Stimulated activated CD4-positive, alpha-beta T cell treated with anti-CD3 and anti-CD28 coated beads, Interleukin-2, amount 100 ng/mL, for 4 hours (primary cell): ENCODE results near the gene DBN1.

Source experiments
- DNase-seq: peaks from one replicate; pipeline ENCODE4 v3.0.0-alpha.2; 2020; ENCODE audit warnings: low read depth

DBN1 gene

GRCh38 chr5:177473443-177474001 is at the start of gene DBN1:
DBN1 (minus strand) TSS chr5:177473634; CDS start chr5:177473521, 113 bp downstream.
- DNase-seq = no peak

DNA sequence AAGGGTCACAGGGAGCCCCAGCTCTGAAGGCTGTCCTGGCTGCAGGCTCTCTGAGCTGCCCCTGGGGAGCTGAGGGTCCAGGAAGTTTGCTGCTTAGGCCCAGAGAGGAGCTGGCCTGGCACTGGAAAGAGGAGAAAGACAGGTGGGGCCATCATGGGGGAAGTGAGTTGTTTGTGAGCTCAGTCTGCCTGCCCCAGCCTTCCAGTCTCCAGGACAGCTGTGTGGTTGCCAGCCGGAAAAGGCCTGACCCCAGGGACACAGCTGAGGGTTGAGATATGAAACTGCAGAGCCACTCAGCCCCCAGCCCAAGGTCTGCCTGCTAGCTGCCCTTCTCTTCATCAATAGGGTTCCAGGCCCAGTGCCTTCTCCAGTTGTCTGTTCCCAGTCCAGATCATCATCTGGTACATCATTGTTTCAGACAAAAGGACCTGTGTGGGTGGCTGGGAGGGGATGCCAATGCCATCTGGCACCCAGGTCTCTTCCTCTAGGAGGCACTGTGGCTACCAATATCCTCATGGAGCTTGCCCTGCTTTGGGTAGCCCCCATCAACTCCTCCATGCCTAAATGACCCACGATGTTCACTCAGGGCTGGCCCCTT is 47.6 kb upstream of the DBN1 start:
- DNase-seq = no peak

DNA sequence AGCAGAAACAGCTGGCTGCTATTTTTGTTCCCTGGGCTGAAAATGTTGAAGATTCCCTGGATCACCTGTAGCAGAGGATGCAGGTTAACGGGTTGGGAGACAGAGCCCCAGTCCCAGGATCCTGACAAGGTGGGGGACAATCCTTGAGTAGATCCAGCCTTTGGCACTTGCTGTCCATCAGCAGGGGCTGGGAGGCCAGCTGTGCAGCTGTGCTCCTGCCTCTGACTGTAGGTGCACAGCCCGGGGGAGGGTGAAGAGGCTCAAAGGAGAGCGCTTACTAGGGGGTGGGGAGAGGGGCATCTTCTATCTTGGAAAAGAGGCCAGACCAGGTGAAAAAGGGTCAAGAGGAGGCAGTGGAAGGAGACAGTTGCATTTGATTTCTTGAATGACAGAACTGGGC is 46.8 kb upstream of the DBN1 start:
- no peak for DNase-seq

GRCh38 chr5:177519463-177520235 is 46.2 kb upstream of the DBN1 start:
- DNase-seq = no peak

DNA sequence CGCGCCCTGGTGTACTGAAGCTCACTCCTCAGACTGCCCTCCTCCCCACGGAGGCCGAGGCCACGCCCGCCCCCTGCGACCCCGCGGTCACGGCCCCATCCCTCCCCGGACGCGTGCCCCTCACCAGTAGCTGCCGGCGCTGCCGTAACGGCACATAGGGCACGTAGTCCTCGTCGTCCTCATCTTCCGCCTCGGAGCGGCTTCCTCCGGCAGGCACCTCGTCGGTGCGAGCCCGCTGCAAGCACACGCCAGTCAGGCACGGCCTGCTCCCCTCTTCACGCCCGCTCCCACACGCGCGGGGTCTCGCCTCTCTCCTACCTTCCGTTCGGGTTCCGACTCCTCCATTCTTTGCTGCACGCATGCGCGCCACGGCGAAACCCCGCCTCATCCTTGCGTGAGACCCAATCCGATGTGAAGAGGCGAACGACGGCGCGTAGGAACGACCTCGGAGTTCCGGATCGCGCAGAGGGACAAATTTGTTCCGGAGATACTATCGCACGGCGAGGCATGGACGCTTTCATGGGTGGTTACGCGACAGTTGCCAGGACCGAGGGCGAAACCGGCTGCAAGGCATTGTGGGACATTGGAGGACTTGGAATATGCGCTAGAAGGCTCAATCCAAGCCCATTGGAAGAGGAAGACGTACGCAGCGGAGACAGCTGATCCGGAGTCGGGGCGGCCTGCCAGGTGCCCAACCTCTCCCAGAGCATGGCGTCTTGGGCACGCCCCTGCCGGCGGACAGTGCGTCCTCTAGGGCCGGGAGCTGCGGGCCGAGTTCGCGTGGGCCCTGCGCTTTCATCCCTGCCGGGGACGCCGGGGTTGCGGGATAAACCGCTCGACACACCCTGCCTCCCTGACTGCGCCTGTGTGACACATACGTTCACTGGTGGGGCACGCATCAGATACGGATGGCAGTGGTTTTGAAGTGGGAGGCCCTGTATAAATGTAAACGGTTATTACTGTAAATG is 43.5 kb upstream of the DBN1 start, which contains the start of gene DDX41:
Gene DDX41 (minus strand): TSS at position 361 of the 968 bp plus-strand sequence. CDS start 16 bp downstream, at position 345.
- peak; percentile 91 for DNase-seq

DNA sequence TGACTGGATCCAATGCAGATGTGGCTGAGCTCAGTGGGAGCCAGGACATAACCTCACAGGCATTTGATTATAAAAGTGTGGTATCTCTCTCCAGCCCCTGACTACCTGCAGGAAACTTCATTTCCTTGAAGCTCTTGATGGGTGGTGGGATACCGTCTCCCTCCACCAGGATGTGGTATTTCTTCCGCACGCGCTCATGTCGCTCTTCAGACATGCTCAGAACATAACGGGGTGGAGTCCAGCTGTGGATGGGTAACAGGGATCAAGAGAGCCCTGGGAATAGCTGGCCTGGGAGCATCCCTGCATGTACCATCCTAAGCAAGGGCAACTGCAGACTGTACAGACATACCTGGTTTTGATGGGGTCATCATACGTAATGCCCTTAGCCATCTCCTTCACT is 42.1 kb upstream of the DBN1 start:
- no peak for DNase-seq

DNA sequence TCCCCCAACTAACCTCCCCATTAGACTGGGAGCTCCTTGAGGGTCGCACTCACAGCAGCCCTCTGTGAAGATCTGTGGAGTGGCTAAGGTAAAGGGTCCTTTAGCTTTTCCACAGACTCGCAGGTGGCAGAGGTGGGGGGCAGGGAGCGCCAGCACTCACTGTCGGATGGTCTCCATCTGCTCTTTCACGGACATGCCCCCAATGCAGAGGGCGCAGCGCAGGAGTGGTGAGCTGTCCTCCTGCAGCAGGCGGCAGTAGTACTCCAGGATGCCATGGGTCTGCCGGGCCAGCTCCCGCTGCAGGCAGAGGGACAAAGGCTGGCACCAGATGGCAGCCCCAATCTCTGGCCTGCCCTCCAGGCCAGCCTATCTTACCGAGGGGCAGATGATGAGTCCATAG is 41.1 kb upstream of the DBN1 start:
- DNase-seq = no peak

DNA sequence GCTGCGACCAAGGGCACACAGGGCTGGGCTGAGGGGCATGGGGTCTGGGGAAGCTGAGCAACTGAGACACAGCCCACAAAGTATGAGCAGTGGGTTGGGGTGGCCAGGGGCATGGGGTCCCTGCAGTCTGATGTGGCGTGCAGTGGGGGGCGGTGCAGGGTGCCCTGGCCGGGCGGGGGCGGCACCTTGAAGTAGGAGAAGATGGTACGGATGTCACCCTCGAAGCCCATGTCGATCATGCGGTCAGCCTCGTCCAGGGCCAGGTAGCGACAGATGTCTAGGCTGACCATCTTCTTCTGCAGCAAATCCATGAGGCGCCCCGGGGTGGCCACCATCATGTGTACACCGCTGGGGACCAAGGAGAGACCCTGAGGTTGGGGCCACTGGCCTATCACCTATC is 40.1 kb upstream of the DBN1 start:
- DNase-seq = no peak

GRCh38 chr5:177512736-177513380 is 39.4 kb upstream of the DBN1 start:
- no peak for DNase-seq

DNA sequence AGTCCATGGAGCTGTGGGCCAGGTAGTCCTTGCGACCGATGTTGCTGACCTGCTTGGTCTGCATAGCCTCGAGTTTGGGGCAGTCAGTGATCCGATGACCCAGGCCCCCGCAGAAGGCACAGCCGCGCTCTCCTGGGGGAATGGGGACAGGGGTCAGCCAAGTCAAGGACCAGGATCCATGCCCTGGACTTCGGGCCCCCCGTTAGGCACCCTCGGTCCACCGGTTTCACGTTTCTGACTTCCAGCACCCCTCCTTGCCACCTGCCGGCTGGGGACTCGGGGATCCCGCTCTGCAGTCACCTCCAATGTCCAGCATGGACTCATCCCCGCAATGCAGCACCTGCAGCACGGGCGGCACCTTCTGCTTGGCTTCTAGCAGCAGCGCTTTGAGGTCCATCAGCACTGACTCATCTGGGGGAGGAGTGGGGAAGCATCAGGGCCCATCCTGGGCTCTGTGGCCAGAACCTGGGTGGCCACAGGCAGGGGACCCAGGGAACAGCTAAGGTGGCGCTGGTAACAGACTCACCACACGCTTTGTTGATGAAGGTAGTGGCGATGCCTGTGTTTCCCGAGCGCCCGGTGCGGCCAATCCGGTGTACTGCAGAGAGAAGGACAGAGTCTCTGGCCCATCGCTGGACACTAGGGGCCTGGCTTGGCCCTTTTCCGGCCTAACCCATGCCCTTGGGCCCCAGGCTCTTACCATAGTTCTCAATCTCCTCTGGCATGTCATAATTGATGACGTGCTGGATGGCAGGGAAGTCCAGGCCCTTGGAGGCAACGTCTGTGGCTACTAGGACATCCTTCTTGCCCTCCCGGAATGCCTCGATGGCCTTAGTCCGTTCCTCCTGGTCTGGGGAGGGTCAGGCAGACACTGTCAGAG is 38.6 kb upstream of the DBN1 start:
- DNase-seq = no peak

- no peak for DNase-seq
These were observed 37.7 kb upstream of the DBN1 start for GRCh38 chr5:177511181-177511580.

DNA sequence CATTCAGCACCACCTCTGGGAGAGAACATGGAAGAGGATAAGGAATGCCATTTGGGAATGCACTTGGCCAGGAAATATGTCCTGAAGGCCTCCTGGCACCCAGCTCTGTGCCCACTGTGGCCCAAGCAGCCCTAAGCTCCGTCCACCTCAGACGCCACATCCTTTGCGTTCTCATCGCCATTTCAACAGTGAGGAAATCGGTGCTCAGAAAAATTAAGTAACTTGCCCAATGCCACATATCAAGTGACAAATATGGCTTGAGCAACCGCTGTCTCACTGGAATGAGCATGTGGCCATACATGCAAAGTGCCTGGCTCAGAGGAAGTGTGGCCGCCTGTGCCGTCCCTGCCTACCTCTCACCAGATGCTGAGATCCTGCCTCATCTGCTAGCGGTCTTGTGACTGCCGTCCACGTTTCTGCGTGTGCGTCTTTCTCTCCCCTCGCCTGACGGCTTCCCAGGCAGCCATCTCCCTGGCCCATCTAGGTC is 37.2 kb upstream of the DBN1 start:
- DNase-seq = no peak

GRCh38 chr5:177509991-177510566 is 36.6 kb upstream of the DBN1 start:
- no peak for DNase-seq

- DNase-seq = no peak
These were observed 36.0 kb upstream of the DBN1 start, which contains the start of gene DOK3 for GRCh38 chr5:177509381-177509951. DOK3 (minus strand) TSS chr5:177509826; CDS start chr5:177509540, 286 bp downstream.

DNA sequence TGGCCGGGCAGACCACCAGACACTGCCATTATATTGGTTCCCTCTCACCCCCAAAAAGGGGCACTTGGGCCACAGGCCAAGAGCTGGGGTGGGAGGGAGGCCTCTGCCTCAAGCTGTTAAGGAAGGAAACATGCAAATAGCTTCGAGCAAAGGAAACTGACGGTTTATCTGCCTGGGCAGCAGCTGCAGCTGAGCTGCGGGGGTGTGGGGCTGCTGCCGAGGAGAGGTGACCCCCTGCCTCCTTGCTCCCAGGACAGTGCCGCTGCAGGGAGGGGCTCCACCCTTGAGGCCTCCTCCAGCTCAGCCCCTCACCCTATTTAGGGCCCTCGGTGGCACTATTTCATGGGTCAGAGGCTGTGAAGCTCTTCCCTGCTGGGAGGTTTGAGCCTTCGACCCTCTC is 35.4 kb upstream of the DBN1 start:
- no peak for DNase-seq

DNA sequence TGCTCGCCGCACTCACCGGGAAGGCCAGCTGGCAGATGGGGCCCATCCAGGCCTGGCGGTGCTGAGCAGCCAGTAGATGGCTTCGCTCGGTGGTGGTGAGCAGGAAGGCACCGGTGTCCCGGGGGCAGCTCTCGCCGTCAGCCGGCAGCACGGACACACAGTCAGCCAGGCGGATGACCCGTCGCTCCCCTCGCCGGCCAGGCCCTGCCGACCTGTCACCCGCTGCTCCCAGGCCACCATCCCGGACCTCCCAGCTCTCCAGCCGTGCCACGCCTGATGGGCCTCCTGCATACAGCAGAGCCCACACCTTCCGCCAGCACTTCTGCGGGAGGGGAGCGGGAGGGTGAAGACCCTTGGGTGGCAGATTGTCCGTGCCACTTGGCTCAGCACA is 34.8 kb upstream of the DBN1 start:
- DNase-seq = no peak

- DNase-seq = no peak
These were observed 34.3 kb upstream of the DBN1 start for GRCh38 chr5:177507596-177508220.

DNA sequence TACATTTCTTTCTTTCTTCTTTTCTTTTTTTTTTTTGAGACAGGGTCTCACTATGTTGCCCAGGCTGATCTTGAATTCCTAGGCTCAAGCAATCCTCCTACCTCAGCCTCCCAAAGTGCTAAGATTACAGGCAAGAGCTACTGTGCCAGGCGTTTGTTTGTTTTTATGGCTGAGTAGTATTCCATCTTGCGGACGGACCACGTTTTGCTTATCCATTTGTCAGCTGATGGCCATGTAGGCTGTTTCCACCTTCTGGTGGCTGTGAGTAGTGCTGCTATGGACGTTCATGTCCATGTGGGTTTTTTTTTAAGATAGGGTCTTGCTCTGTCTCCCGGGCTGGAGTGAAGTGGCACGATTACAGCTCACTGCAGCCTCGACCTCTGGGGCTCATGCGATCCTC is 33.7 kb upstream of the DBN1 start:
- no peak for DNase-seq

GRCh38 chr5:177505075-177505474 is 31.6 kb upstream of the DBN1 start:
- DNase-seq = no peak
